HFF-Myc (cell line): ENCODE results near the gene GCK.

Experiments used
- DNase-seq: peaks from one replicate; pipeline ENCODE4 v3.0.0-alpha.2; 2011; ENCODE audit warnings: low read depth; ENCODE audit errors: extremely low read depth
- H3K4me3 ChIP-seq: replicated peaks from 2 replicates; pipeline ENCODE4 v1.5.1; 2011; ENCODE audit warnings: low read depth, mild to moderate bottlenecking, control low read depth, low read length
- TF ChIP-seq, protein P1 (sequence below): IDR thresholded peaks from 2 replicates; pipeline ENCODE4 v1.5.1; 2012; ENCODE audit warnings: mild to moderate bottlenecking, low read depth, low read length, control low read depth; ENCODE audit errors: missing control alignments

GCK gene

DNA sequence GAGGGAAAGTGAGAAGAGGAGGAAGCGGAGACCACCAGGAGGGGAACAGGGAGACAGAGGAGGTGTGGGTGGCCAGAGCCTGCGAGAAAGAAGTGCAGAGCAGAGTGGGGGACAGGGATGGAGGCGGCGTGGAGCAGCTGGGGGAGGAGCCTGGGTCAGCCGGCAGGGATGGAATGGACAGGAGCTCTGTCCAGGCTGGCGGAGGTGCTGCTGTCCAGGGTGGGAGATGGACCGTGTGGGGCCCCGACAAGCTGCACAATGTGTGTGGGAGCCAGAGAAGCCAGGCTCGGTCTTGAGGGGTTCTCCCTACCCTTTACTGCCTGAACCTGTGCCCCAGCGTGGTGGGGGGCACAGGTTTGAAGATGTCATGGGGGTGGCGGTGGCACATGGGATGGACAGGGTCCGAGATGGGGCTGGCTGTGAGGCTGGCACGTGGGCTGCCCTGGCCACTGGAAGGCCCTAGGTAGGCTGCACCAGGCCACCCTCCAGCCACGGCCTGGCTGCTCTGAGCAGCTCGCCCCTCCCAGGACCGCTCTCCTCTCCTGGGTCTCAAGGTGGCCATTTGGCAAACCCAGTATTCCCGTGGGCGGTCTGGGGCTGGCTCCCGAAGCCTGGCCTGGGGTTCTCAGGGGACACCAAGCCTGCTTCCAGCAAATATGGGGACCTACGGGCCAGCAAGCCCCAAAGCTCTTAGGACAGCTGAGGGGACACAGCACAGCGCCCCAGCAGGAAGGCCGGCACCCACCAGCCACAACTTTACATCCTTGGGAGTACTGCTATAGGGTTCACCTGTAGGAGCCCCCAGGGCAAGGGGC is 43.9 kb upstream of the GCK start:
- no peak overlapping the region for H3K4me3 ChIP-seq
- no peak for DNase-seq
- TF ChIP-seq, protein P1, sequence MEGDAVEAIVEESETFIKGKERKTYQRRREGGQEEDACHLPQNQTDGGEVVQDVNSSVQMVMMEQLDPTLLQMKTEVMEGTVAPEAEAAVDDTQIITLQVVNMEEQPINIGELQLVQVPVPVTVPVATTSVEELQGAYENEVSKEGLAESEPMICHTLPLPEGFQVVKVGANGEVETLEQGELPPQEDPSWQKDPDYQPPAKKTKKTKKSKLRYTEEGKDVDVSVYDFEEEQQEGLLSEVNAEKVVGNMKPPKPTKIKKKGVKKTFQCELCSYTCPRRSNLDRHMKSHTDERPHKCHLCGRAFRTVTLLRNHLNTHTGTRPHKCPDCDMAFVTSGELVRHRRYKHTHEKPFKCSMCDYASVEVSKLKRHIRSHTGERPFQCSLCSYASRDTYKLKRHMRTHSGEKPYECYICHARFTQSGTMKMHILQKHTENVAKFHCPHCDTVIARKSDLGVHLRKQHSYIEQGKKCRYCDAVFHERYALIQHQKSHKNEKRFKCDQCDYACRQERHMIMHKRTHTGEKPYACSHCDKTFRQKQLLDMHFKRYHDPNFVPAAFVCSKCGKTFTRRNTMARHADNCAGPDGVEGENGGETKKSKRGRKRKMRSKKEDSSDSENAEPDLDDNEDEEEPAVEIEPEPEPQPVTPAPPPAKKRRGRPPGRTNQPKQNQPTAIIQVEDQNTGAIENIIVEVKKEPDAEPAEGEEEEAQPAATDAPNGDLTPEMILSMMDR: no peak

DNA sequence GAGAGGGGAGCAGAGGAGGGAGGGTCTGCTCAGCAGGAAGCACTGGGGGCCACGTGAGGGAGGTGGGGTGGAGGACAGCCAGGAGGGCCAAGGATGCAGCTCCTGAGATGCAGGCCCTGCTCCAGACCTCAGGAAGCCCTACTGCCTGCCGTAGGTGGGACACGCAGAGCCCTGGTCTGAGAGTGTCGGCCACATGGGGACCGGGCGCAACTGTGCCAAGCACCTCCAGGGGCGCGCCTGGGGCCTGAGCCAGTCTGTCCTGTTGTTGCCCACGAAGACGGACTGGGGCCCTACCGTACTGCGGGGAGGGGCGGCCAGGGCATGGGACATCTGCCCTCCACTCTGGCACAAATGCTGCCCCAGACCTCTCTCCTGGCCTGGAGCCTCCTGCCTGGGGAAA is 43.2 kb upstream of the GCK start:
- no peak for DNase-seq
- TF ChIP-seq, protein P1: no peak
- no peak overlapping the region for H3K4me3 ChIP-seq

DNA sequence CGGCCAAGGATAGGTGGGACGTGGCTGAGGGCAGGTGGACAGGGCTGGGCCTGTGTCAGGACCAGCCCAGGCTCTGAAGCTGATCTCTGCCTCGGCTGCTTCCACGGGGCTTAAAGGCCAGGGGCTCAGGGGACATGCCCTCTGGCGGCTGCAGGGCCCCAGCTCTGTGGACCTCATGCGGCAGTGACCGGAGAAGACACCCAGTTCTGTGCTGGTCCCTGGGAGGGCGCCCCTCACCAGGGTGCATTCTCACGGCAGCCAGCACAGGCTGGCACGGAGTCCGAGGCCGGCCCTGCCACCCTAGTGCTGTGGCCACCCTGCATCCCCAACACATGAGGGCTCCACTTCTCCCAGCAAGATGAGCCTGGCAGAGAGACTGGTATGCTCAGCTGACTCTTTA is 41.8 kb upstream of the GCK start:
- DNase-seq: no peak
- no peak overlapping the region for H3K4me3 ChIP-seq
- TF ChIP-seq, protein P1: no peak

DNA sequence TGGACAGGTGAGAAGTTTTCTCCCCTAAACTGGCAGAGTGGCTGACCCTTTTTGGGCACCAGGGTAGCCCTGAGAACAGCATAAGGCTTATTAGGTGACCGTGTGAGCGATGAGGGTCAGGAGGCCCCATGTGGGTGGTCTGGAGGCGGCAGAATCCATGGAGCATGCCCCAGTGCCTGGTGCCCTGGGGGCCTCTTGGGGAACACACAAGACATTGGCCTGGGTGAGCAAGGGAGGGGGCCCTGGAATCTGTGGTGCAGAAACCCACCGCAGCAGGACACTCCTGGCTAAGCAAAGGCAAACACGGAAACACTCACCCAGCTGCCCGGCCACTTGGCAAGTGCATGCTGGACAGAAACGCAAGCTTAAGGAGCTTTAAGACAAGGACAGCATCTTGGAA is 41.0 kb upstream of the GCK start:
- H3K4me3 ChIP-seq: no peak overlapping the region
- no peak for DNase-seq
- TF ChIP-seq, protein P1: no peak

DNA sequence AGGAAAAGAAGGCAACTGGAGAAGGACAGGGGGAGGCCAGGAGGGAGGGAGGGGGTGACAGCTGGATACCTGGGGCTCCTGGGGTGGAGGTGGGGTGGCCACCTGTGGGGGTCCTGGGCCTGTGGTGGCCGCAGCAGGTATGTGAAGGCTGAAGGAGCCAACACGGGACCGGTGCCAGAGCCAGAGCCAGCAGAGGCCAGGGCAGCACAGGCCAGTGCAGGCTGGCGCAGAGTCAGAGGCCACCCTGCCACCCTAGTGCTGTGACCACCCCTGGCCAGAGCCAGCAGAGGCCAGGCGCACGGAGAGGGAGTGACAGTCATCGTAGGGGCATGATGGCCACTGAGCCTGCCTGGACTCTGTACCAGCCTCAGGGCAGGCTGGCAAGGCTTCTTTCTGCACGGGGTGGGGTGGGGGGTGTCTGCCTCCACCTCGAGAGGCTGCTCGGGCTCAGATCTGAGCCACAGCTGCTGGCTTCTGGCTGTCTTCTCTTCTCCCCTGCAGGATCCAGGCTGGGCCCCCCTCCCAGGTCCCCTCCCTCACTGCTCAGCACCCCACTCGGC is 40.4 kb upstream of the GCK start:
- DNase-seq: no peak
- TF ChIP-seq, protein P1: no peak
- H3K4me3 ChIP-seq: no peak overlapping the region

DNA sequence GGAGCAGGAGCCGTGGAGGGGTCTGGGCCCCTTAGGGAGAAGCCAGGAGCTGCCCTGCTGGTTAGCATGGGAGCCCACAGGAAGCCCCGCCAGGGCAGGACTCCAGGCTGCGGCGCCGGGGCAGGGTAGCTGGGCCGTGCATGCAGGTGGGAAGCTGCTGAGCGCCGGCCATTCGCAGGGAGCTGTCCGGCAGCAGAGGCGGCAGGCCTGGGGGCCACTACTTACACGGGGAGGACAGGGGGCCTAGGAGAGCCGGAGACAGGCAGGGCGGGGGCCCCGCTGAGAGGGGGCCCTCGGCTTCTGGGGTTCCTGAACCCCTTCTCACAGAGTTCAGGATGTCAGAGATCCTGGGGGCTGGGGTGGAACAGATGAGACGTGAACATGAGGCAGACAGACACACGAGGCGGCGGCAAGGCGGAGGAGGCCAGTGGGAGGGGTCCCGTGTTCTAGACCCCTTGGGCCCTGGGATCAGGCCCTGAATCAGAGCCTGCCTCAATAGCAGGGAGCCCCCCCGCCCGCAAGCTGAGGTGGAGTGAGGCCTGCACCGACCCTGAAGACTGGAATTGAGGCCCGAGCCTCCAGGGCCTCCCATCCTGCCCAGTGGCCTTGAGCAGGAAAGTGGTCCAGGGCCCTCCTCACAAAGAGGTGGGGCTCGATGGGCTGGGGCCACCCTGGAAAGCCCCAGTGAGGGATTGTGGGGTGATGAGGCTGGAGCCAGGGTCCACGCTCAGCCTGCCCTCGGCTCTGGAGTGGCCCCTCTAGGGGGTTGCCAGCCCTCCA is 39.5 kb upstream of the GCK start:
- H3K4me3 ChIP-seq: no peak overlapping the region
- TF ChIP-seq, protein P1: no peak
- no peak for DNase-seq
